Tibial artery (tissue), 4 donors: ENCODE data around the gene ERCC8.

ENCODE experiments used
- DNase-seq, 2 donors: peaks; one replicate each; pipeline ENCODE4 v3.0.0-alpha.2; 2019
- H3K27ac ChIP-seq, 2 donors: fragments of 200-600 bp; sonication (generic) in 1 of 2; 1 replicate in 1 of 2; 2 replicates in 1 of 2; pipeline ENCODE4 v1.5.1; 2018 to 2019; ENCODE audit warnings: mild to moderate bottlenecking in 1 of 2
- H3K27me3 ChIP-seq, 2 donors: fragments of 200-600 bp; sonication (generic) in 1 of 2; one replicate each; pipeline versions ENCODE4 v1.5.1 to v1.6.0; 2016 to 2019
- H3K36me3 ChIP-seq, 3 donors: fragments of 200-600 bp; sonication (generic) in 2 of 3; one replicate each; pipeline ENCODE4 v1.5.1; 2016 to 2019; ENCODE audit warnings: mild to moderate bottlenecking in 2 of 3
- H3K4me1 ChIP-seq, 4 donors: fragments of 200-600 bp; sonication (generic) in 2 of 4; 1 replicate in 3 of 4; 2 replicates in 1 of 4; pipeline ENCODE4 v1.5.1; 2016 to 2019
- H3K4me3 ChIP-seq, 2 donors: fragments of 200-600 bp; sonication (generic) in 1 of 2; 1 replicate in 1 of 2; 2 replicates in 1 of 2; pipeline ENCODE4 v1.5.1; 2018 to 2019; ENCODE audit warnings: mild to moderate bottlenecking in 2 of 2
- H3K9me3 ChIP-seq, 3 donors: fragments of 200-600 bp; sonication (generic) in 1 of 3; one replicate each; pipeline ENCODE4 v1.5.1; 2016 to 2019
- intact Hi-C: fragments of 100-400 bp; cut with DNase I; formaldehyde crosslinking; loops from one replicate; pipeline ENCODE4 v1.15.0; 2023; ENCODE audit warnings: low total_unique reads
- TF ChIP-seq, protein P1 (sequence below), 2 experiments: fragments of 200-600 bp in 1 of 2; fragments of 450-650 bp in 1 of 2; IDR thresholded peaks; one replicate each; pipeline ENCODE4 v1.5.1; 2017 to 2019; ENCODE audit warnings: antibody characterized with exemption in 2 of 2, mild to moderate bottlenecking in 1 of 2, moderate library complexity in 1 of 2

ERCC8 gene

DNA sequence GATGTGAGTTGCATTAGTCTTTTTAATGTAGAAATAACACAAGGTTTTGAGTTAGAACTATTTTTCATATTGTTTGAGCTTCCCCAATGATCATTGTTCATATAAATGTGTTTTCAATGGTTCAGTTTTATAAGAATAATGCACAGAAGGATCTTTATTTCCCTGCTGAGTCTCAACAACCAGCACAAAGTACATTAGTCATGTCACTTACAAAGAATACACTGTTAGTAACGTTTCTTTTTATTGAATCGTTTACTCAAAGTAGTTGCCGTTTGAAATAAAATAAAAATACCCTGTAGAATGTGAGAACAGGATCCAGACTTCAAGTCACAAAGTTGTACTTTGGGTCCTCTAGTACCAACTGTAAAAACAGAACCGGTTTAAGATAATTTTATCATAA lies 41.5 kb downstream of the ERCC8 start:
- intact Hi-C loops: no loop called here
- Histone ChIP-seq H3K9me3 (no peaks in the 10 kb centered on the region), H3K27ac (no peak overlapping the region), H3K4me1 (no peaks in the 10 kb centered on the region), H3K36me3 (no peaks in the 10 kb centered on the region), H3K4me3 (no peak overlapping the region), H3K27me3 (no peaks in the 10 kb centered on the region)
- TF ChIP-seq, protein P1, sequence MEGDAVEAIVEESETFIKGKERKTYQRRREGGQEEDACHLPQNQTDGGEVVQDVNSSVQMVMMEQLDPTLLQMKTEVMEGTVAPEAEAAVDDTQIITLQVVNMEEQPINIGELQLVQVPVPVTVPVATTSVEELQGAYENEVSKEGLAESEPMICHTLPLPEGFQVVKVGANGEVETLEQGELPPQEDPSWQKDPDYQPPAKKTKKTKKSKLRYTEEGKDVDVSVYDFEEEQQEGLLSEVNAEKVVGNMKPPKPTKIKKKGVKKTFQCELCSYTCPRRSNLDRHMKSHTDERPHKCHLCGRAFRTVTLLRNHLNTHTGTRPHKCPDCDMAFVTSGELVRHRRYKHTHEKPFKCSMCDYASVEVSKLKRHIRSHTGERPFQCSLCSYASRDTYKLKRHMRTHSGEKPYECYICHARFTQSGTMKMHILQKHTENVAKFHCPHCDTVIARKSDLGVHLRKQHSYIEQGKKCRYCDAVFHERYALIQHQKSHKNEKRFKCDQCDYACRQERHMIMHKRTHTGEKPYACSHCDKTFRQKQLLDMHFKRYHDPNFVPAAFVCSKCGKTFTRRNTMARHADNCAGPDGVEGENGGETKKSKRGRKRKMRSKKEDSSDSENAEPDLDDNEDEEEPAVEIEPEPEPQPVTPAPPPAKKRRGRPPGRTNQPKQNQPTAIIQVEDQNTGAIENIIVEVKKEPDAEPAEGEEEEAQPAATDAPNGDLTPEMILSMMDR (IDR thresholded peaks at IDR 0.05): no peak
- no peak for DNase-seq

DNA sequence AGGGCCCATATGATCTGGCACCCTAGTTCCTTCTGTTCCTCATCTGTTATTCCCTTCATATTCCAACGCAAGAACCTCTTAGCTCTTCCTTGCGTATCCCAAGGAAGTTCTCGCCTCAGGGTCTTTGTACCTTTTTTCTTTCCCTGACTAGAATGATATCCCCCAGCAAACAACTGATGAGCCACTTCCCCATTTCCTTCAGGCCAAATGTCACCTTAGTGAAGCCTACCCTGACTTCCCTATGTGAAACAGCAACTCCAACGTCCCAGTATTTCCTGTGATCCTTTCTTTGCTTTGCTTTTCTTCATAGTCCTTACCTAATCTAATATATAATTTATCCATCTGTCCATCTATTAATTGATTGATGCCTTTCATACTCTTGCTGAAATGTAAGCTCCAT lies 47.9 kb downstream of the ERCC8 start:
- no peak overlapping the region for H3K4me3 ChIP-seq
- no peaks in the 10 kb centered on the region for H3K4me1 ChIP-seq
- no peak overlapping the region for H3K27ac ChIP-seq
- no peak for DNase-seq
- no peaks in the 10 kb centered on the region for H3K27me3 ChIP-seq
- intact Hi-C loops: no loop called here
- TF ChIP-seq, protein P1 (IDR thresholded peaks at IDR 0.05): no peak
- H3K9me3 ChIP-seq: no peaks in the 10 kb centered on the region
- peaks cover 10 to 44% (median 40%) of the 10 kb centered on the region in 3 donors for H3K36me3 ChIP-seq

DNA sequence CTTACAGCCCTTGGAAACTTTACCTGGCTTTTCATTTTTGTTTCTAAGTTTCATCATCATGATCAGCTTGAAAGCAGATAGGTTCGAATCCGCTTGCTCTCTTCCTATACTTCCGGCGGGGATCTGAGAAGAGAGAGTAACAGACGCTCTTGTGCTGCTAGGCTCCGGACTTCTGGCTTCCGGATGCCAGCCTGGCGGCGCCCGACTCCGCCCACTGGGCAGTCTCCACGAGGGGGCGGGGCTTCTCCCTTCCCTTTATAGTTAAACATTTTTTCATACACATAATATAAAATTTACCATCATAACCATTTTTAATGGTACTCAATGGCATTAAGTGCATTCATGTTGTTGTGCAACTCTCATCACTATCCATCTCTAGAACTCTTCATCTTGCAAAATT lies 51.3 kb downstream of the ERCC8 start:
- Histone ChIP-seq H3K27me3 (no peaks in the 10 kb centered on the region), H3K27ac (no peak overlapping the region), H3K4me1 (no peaks in the 10 kb centered on the region), H3K9me3 (no peaks in the 10 kb centered on the region), H3K4me3 (no peak overlapping the region), H3K36me3 (peaks cover 10 to 44% (median 40%) of the 10 kb centered on the region in 3 donors)
- TF ChIP-seq, protein P1 (IDR thresholded peaks at IDR 0.05): no peak
- intact Hi-C loops: no loop called here
- no peak for DNase-seq

DNA sequence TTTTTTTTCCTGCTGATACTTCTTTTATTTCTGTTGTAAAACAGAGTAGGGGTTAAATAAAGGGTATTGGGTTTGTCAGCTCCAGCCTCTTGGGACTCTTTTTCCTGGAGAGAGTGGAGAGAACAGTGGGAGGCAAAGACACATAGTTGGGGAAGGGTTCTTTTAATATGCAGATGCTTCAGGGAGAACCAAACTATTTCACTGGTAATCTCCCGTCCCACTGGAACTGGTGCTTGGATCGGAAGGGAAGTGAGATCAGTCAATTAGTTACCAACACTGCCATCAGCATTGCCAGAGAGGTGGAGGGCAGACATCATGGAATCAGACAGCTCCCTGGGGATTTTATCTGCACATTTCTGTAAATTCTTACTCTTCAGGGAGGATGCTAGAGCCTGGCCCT lies 53.2 kb downstream of the ERCC8 start:
- no peak overlapping the region for H3K27ac ChIP-seq

DNA sequence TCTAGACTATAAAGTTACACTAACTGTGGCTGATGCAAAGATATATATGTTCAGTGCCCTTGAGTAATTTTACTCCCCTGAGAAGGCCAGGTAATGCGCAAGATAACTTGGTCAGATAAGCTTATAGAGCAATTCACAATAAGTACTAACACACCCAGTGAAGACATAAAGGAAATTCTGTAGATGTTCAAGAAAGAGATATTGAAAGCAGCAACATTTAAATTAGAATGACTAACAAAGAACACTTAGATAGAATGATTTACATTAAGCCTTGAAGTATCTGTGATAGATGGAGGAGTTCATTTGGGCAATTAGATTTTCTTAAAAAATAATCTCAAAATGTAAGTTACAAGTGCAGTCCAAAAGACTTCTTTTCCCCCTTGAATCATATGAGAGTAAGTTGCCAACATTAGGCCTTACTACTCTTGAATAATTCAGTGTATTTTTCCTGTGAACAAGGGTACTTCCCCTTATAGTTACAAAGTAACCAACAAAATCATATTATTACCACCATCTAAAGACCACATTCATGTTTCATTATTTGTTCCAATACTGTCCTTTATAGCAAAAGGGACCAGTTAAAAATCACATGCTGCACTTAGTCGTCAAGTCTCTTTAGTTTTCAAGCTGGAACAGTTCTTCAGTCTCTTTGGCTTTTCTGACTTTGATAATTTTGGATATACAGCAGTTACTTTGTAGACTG lies 56.4 kb downstream of the ERCC8 start:
- TF ChIP-seq, protein P1 (IDR thresholded peaks at IDR 0.05): no peak
- H3K4me3 ChIP-seq: no peak overlapping the region
- no peaks in the 10 kb centered on the region for H3K27me3 ChIP-seq
- no peaks in the 10 kb centered on the region for H3K4me1 ChIP-seq
- no peaks in the 10 kb centered on the region for H3K9me3 ChIP-seq
- no peak overlapping the region for H3K27ac ChIP-seq
- H3K36me3 ChIP-seq: peaks cover 4 to 14% (median 7%) of the 10 kb centered on the region in 3 donors
- intact Hi-C loops: no loop called here
- DNase-seq: no peak

More for the DNA sequence above, 53.2 kb downstream of the ERCC8 start:
- Histone ChIP-seq H3K4me1 (no peaks in the 10 kb centered on the region), H3K27me3 (no peaks in the 10 kb centered on the region), H3K9me3 (no peaks in the 10 kb centered on the region), H3K36me3 (peaks cover 10 to 35% (median 25%) of the 10 kb centered on the region in 3 donors), H3K4me3 (no peak overlapping the region)
- no peak for DNase-seq
- intact Hi-C loops: no loop called here
- TF ChIP-seq, protein P1 (IDR thresholded peaks at IDR 0.05): no peak
